NB4 (cell line): ENCODE measurements around the gene KCNK4.
A peak's percentile ranks its signal among the peaks of the same experiment; 100 is the strongest.

Source experiments
- CTCF ChIP-seq: IDR thresholded peaks from one replicate; pipeline ENCODE4 v1.5.1; 2012; ENCODE audit warnings: low read depth, low read length
- MAX ChIP-seq: IDR thresholded peaks from 2 replicates; pipeline ENCODE4 v1.6.1; 2011; ENCODE audit warnings: low read depth, low read length
- MYC ChIP-seq: IDR thresholded peaks from 2 replicates; pipeline ENCODE4 v1.6.1; 2011; ENCODE audit warnings: low read depth, low read length
- POLR2A ChIP-seq: IDR thresholded peaks from 2 replicates; pipeline ENCODE4 v1.6.1; 2011; ENCODE audit warnings: mild to moderate bottlenecking; ENCODE audit not compliant: insufficient read length; ENCODE audit errors: extremely low read depth

GRCh38 chr11:64245797-64246620 is 45.1 kb upstream of the KCNK4 start:
- TF ChIP-seq CTCF (no peak), POLR2A (no peak), MAX (peak; percentile 54; the same call in 1 of the 2 replicates), MYC (peak; percentile 35; the same call in 1 of the 2 replicates)
